GM21528 (cell line): ENCODE data around the gene HIGD1A.

Experiments
- ATAC-seq: cut with Tn5 transposase; IDR thresholded peaks from one replicate; pipeline ENCODE4 v1.9.1; 2021; ENCODE audit warnings: mild to moderate bottlenecking, moderate library complexity; ENCODE audit not compliant: unreplicated experiment, low FRiP score

HIGD1A gene

DNA sequence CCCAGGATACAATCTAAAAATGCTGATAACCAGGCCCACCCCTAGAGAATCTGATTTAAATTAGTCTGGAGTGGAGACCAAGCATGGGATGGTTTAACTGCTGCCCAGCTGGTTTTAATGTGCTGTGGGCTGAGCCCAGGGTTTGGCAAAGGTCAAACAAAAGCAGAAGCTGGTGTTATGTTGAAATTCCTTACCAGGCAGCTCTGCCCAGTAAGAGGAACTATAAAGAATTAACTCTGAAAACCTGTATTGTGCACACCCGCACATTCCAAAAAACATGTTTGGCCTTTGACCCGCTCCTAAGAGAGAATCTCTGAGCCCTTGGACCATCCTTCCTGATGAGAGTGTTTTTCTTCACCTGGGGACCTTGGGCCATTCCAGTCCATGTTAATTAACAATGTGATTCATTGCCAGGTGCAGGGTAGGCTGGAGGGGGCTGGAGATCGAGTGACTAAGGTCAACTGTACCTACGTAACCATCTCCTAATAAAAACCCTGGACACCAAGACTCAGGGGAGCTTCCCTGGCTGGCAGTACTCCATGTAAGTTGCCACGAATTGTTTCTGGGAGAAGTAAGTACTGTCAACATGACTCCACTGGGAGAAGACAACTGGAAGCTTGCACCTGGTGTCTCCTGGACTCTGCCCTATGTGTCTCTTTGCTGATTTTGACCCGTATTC lies 42.1 kb downstream of the HIGD1A start:
- no peak for ATAC-seq

DNA sequence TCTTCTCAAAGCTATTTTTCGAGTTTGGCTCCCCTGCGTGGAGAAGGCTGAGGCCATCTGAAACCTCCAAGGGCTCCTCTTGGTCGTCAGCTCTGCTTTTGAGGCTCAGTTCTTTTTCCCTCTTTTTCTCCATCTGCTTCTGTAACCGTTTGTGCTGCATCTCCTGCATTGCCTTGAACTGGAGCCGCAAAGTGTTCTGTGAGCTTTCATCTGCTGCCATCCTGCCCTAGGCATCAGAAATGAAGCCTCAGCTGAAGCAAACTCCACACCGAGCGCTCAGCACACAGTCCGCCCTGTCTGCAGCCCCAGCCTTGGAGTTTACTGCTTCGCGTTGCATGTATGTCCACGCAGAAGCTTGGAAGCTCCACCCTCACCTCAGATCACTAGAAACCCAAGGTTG lies 46.2 kb downstream of the HIGD1A start:
- ATAC-seq = no peak

DNA sequence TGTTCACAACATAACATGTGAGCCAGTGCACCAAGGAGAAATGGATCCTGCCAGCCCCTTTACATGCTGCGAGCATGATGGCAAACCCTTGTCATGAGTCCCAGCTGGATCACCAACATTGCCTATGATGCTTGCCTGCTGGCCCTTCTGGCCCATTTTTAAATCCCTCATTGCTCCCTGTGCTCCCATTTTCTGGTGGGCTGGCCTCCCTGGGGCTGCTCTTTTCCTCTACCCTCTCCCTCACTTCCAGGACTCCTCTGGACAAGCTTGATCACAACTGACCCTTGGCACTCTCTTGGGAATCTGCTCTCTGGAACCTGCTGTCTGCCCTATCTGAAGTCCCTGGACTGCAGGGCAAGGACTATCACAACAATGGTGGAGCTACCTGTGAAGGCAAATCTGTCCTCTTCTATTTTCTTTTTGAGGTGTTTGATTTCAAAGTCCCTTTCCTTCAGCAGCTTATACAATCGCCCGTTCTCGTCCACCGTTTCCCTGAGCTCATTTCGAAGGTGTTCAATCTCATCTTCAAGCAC lies 47.5 kb downstream of the HIGD1A start:
- no peak for ATAC-seq

GRCh38 chr3:42755681-42756578 lies 48.4 kb downstream of the HIGD1A start:
- ATAC-seq = no peak

- no peak for ATAC-seq
These were observed 50.5 kb downstream of the HIGD1A start for GRCh38 chr3:42753757-42754156.

- no peak for ATAC-seq
These were observed 51.3 kb downstream of the HIGD1A start for GRCh38 chr3:42752961-42753360.

- ATAC-seq = no peak
These were observed 51.8 kb downstream of the HIGD1A start for GRCh38 chr3:42752441-42752840.

DNA sequence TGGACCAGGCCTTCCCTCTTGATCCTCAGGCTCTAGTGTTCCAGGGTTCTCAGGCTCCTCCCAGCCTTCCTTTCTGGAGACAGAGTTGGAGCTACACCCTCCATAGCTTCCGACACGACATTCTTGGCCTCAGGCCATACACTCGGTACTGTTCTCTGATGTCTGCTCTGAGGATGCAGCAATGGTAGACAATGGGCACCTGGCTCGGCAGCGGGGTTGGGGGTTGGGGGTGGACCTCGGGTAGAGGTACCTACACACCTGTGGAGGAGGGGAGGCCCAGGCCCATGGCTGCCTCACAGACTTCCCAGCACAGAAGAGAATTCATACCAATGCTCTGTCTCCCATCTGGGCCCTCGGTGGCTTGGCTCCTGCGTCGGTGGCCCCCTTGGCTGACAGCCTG lies 52.7 kb downstream of the HIGD1A start:
- no peak for ATAC-seq

DNA sequence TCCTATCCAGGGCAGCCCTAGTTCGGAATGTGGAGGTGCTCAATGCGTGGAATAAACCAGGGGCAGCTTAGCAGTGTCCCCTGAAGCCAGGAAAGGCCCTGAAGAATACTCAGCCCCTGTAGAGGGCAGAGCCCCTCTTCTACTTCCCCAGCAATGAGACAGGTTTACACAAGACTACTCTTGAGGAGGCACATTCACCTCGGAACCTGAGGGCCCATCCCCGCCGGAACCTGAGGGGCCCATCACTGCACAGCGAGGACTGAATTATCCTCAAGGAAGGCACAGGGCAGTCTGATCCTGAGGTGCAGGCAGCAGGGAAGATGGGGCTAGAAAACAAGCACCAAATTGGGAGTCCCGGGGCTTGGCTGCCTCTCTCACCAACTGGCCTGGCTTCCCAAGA lies 53.5 kb downstream of the HIGD1A start:
- no peak for ATAC-seq

DNA sequence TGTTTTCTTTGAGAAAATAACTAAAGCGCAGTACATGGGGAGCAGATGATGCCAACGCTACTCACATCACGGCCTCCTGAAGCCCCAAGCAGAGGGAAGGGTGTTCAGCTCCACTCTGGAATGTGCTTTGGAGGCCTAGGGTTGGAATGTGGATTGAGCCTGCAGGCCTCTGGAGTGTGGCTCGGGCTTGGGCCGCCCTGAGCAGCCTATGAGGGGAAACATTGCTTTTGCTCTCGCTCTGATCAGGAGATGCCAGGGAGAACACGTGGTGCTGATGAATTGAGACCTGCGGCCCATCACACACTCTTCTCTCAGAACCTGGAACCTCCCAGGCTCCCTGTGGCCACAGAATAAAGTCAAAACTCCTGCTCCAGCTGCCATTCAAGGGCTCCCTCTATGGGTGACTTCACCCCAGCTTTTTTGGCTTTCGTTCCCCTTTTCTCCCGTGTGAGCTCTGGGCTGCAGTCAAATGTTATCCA lies 54.5 kb downstream of the HIGD1A start:
- ATAC-seq = no peak

- ATAC-seq = no peak
These were observed 55.1 kb downstream of the HIGD1A start for GRCh38 chr3:42749025-42749752.

DNA sequence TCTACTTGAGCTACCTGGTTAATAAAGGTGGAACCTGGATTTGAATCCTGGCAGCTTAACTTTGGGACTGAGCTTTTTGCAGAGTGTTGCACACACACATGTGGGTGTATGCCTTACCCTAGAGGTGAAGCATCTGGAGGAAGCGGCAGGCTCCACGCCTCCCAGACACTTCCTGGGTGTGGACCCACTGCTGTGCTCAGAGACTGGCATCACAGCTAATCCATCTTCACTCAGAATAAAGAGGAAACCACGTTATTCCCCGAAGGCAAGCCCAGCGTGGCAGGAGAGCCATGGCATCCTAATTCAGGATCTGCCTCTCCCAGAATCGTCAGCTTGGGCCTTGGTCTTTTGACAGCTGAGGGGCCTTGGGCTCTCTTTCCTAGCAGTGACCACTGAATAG lies 56.7 kb downstream of the HIGD1A start:
- no peak for ATAC-seq

GRCh38 chr3:42746455-42747450 lies 57.5 kb downstream of the HIGD1A start:
- ATAC-seq = no peak

- no peak for ATAC-seq
These were observed 58.4 kb downstream of the HIGD1A start for GRCh38 chr3:42745776-42746454.

GRCh38 chr3:42745291-42745745 lies 59.0 kb downstream of the HIGD1A start:
- ATAC-seq = no peak

DNA sequence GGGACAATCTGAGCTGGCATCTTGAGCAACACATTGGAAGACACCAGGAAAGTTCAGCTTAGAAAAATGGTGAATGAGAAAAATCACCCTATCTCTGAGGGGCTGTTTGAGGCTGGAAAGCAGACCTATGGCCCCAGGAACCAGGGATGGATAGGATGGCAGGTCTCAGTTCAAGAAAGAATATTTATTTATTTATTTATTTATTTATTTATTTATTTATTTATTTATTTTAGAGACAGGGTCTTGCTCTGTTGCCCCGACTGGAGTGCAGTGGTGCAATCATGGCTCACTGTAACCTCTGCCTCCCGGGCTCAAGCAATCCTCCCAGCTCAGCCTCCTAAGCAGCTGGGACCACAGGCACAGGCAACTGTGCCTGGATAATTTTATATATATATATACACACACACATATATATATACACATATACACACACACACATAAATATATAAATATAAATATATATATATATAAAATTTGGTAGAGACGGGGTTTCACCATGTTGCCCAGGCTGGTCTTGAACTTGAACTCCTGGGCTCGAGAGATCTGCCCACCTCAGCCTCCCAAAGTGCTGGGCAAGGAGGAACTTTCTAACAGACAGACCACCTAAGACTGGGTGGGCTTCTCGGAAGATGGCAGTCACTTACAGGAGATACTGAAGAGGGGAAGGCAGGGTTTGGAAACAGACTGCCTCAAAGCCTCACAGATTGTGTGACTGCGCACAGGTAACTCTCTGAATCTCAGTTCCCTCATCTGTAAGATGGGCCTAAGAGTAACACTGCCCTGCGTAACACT lies 60.9 kb downstream of the HIGD1A start:
- ATAC-seq = no peak

DNA sequence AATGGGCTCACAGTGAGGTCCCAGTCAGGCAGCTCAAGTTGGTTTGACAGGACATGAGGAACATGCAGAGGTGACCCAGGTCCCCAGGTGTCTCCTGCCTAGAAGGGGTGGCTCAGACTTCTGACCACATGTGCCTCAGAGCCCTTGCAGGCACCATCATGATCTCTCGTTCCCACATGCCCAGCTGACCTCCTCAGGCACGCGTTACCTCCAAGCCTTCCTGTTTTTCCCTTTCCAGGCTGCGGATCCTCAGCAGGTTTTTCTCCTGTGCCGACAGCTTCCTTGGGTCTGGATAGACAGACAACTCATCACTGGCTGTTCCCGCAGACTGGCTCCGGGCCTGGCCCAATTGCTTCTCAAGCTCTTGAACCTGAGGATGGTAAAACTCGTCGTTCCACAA lies 61.6 kb downstream of the HIGD1A start:
- no peak for ATAC-seq

- no peak for ATAC-seq
These were observed 62.0 kb downstream of the HIGD1A start for GRCh38 chr3:42742259-42742658.
